Measurements from ENCODE around the gene VAV1. TPM values are rescaled to one million over a fixed set of nuclear protein-coding genes. Genes with fewer than 3 reads are reported as not detected.
A peak's percentile ranks its signal among the peaks of the same experiment; 100 is the strongest.

Gene VAV1
- total and polyA plus RNA-seq, 9 of the 15 experiments (the other 6 are each of a cell fraction or from before 2014, with no cell fraction given): 0.46 to 20.1 (median 11.1) TPM

DNA sequence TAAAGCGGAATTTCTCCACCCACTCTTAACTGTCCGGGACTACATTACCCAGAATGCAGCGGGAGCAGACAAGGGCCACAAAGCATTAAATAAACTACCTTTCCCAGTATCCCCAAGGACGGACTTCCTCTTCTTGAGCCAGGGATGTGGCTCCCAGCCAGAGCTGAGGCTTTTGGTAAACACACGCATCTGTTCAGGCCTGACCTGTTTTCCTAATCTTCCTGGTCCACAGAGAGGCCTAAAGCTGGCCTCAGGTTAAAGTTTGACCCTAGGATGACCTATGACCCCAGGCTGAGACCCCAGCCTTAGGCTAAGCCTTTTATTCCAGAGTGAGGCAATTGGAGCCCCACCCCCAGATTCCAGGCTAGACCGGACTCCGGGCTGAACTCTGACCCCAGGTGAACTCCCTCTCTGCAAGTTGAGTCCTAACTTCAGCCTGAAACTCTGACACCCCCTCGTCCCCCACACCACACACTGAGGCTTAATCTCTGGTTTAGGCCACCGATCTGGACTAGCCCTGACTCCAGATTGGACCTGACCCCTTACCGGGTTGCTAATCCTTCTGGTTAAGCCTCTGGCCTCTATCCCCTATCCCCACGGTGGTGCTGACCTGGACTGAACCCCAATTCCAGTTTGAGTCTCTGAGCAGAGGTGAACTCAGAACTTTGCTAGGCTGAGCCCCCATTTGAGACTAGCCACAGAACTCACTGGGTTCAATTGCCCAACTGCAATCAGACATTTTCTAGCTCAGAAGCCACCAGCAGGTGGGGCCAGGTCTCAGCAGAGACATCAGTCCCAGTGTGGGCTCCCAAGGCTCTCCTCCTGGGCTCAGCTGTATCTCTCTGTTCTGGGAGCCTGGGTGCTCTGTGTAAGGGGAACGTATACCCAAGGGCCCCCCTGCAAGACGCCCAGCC lies 34.4 kb upstream of the VAV1 start (continued):
- TF ChIP-seq, protein P1, sequence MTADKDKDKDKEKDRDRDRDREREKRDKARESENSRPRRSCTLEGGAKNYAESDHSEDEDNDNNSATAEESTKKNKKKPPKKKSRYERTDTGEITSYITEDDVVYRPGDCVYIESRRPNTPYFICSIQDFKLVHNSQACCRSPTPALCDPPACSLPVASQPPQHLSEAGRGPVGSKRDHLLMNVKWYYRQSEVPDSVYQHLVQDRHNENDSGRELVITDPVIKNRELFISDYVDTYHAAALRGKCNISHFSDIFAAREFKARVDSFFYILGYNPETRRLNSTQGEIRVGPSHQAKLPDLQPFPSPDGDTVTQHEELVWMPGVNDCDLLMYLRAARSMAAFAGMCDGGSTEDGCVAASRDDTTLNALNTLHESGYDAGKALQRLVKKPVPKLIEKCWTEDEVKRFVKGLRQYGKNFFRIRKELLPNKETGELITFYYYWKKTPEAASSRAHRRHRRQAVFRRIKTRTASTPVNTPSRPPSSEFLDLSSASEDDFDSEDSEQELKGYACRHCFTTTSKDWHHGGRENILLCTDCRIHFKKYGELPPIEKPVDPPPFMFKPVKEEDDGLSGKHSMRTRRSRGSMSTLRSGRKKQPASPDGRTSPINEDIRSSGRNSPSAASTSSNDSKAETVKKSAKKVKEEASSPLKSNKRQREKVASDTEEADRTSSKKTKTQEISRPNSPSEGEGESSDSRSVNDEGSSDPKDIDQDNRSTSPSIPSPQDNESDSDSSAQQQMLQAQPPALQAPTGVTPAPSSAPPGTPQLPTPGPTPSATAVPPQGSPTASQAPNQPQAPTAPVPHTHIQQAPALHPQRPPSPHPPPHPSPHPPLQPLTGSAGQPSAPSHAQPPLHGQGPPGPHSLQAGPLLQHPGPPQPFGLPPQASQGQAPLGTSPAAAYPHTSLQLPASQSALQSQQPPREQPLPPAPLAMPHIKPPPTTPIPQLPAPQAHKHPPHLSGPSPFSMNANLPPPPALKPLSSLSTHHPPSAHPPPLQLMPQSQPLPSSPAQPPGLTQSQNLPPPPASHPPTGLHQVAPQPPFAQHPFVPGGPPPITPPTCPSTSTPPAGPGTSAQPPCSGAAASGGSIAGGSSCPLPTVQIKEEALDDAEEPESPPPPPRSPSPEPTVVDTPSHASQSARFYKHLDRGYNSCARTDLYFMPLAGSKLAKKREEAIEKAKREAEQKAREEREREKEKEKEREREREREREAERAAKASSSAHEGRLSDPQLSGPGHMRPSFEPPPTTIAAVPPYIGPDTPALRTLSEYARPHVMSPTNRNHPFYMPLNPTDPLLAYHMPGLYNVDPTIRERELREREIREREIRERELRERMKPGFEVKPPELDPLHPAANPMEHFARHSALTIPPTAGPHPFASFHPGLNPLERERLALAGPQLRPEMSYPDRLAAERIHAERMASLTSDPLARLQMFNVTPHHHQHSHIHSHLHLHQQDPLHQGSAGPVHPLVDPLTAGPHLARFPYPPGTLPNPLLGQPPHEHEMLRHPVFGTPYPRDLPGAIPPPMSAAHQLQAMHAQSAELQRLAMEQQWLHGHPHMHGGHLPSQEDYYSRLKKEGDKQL (CRISPR knock-in tag; IDR thresholded peaks at IDR 0.05; ENCODE audit: borderline replicate concordance): peak; percentile 59; the same call in 1 of the 2 replicates
- TF ChIP-seq, protein P2, sequence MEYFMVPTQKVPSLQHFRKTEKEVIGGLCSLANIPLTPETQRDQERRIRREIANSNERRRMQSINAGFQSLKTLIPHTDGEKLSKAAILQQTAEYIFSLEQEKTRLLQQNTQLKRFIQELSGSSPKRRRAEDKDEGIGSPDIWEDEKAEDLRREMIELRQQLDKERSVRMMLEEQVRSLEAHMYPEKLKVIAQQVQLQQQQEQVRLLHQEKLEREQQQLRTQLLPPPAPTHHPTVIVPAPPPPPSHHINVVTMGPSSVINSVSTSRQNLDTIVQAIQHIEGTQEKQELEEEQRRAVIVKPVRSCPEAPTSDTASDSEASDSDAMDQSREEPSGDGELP (CRISPR knock-in tag; IDR thresholded peaks at IDR 0.05; ENCODE audit: borderline replicate concordance): peak; percentile 66; the same call in 1 of the 2 replicates
- peak; percentile 77 for TF ChIP-seq CEBPG (CRISPR knock-in tag; IDR thresholded peaks at IDR 0.05)
- peak; percentile 61 to 88 for TF ChIP-seq CEBPG (tag; conservative IDR thresholded peaks at IDR 0.05 in 1 of 2, IDR thresholded peaks at IDR 0.05 in 1 of 2)
- TF ChIP-seq LARP7 (IDR thresholded peaks at IDR 0.05): peak; percentile 75
- TF ChIP-seq ZNF785 (CRISPR knock-in tag; IDR thresholded peaks at IDR 0.05): no peak
- TF ChIP-seq HDAC6 (IDR thresholded peaks at IDR 0.05; ENCODE audit: low read depth, low read length): no peak
- no peak for TF ChIP-seq ZNF778 (CRISPR knock-in tag; IDR thresholded peaks at IDR 0.05)
- peak; percentile 66 for TF ChIP-seq DPF2 (IDR thresholded peaks at IDR 0.05)
- peak; percentile 6; the same call in 1 of the 2 replicates for TF ChIP-seq PHF8 (IDR thresholded peaks at IDR 0.05; ENCODE audit: borderline replicate concordance, low read length)
- TF ChIP-seq TAF15 (IDR thresholded peaks at IDR 0.05; ENCODE audit: low read depth, low read length): no peak
- TF ChIP-seq CBX2 (IDR thresholded peaks at IDR 0.05; ENCODE audit: insufficient read depth, low read length, poor library complexity, severe bottlenecking): no peak
- TF ChIP-seq NFIC (IDR thresholded peaks at IDR 0.05): peak; percentile 97
- TF ChIP-seq ZNF274 (IDR thresholded peaks at IDR 0.05; ENCODE audit: borderline replicate concordance, low read depth, low read length): no peak
- TF ChIP-seq, protein P3, sequence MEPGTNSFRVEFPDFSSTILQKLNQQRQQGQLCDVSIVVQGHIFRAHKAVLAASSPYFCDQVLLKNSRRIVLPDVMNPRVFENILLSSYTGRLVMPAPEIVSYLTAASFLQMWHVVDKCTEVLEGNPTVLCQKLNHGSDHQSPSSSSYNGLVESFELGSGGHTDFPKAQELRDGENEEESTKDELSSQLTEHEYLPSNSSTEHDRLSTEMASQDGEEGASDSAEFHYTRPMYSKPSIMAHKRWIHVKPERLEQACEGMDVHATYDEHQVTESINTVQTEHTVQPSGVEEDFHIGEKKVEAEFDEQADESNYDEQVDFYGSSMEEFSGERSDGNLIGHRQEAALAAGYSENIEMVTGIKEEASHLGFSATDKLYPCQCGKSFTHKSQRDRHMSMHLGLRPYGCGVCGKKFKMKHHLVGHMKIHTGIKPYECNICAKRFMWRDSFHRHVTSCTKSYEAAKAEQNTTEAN (CRISPR knock-in tag; IDR thresholded peaks at IDR 0.05): 0 out of 2 replicates have a peak, but pooled peaks have one; percentile 27
- TF ChIP-seq ZNF75A (CRISPR knock-in tag; IDR thresholded peaks at IDR 0.05): no peak
- no peak for TF ChIP-seq HNRNPK (IDR thresholded peaks at IDR 0.05; ENCODE audit: low read depth, low read length, poor library complexity, severe bottlenecking)
- no peak for TF ChIP-seq ZNF696 (CRISPR knock-in tag; conservative IDR thresholded peaks at IDR 0.05)
- no peak for TF ChIP-seq SUPT5H (IDR thresholded peaks at IDR 0.05)
- TF ChIP-seq SRSF7 (optimal IDR thresholded peaks at IDR 0.05; ENCODE audit: low read depth, low read length): no peak

All from K562 (cell line).